ENCODE results near the gene RASL12. TPM values are rescaled to one million over a fixed set of nuclear protein-coding genes. Genes with fewer than 3 reads are reported as not detected.
"Not testable (repeated sequence)": the region's sequence is repeated elsewhere in the genome, so short reads cannot be mapped to it uniquely, and the experiment has no call there.

Gene RASL12
- total RNA-seq, 1 donor from 2014 or later, result 0.69 TPM

DNA sequence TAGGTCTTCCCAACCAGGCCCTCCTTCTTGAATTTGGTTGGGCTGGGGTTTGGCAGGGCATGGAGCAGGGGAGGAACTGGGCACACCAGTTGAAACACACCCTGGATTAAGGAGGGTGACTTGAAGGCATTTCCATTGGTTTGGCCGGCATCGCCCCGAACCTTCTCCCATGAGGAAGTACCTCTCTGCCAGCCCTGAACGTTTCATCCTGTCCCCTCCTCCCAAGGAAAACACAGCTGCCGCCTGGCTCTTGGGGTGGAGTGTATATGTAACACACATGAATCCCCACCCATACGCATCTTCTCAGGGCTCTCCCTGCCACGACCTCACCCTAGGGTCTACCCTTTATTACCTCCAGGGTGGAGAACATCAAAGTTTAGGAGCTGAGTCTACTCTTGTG is 32.7 kb upstream of the RASL12 start:
- H3K27ac Mint-ChIP-seq (ENCODE audit: unreplicated experiment), result no peak overlapping the region
- peaks cover 4% of the 10 kb centered on the region for H3K27me3 Mint-ChIP-seq (ENCODE audit: unreplicated experiment)
- no peaks in the 10 kb centered on the region for H3K9me3 Mint-ChIP-seq (ENCODE audit: unreplicated experiment)
- no peak overlapping the region for H3K4me3 Mint-ChIP-seq (ENCODE audit: unreplicated experiment)
- H3K4me1 Mint-ChIP-seq (ENCODE audit: unreplicated experiment), result peaks cover 8% of the 10 kb centered on the region
- TF ChIP-seq, protein P1, sequence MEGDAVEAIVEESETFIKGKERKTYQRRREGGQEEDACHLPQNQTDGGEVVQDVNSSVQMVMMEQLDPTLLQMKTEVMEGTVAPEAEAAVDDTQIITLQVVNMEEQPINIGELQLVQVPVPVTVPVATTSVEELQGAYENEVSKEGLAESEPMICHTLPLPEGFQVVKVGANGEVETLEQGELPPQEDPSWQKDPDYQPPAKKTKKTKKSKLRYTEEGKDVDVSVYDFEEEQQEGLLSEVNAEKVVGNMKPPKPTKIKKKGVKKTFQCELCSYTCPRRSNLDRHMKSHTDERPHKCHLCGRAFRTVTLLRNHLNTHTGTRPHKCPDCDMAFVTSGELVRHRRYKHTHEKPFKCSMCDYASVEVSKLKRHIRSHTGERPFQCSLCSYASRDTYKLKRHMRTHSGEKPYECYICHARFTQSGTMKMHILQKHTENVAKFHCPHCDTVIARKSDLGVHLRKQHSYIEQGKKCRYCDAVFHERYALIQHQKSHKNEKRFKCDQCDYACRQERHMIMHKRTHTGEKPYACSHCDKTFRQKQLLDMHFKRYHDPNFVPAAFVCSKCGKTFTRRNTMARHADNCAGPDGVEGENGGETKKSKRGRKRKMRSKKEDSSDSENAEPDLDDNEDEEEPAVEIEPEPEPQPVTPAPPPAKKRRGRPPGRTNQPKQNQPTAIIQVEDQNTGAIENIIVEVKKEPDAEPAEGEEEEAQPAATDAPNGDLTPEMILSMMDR (IDR thresholded peaks at IDR 0.05; ENCODE audit: unreplicated experiment), result no peak
- peaks cover 16% of the 10 kb centered on the region for H3K36me3 Mint-ChIP-seq (ENCODE audit: low read depth, unreplicated experiment)
- no peak for DNase-seq (ENCODE audit: low spot score)

DNA sequence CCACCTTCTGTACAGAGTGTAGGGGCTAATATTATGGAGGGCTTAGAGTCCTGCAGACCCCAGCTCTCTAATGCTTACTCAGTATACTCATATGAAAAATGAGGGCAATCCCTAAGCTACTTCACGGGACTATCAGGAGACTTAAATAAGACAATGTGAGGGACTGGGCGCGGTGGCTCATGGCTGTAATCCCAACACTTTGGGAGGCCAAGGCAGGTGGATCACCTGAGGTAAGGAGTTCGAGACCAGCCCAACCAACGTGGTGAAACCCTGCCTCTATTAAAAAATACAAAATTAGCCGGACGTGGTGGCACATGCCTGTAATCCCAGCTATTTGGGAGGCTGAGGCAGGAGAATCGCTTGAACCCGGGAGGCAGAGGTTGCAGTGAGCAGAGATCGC is 32.0 kb upstream of the RASL12 start:
- not testable (repeated sequence) for H3K27ac Mint-ChIP-seq (ENCODE audit: unreplicated experiment); H3K9me3 Mint-ChIP-seq (ENCODE audit: unreplicated experiment); H3K4me3 Mint-ChIP-seq (ENCODE audit: unreplicated experiment); H3K27me3 Mint-ChIP-seq (ENCODE audit: unreplicated experiment); H3K4me1 Mint-ChIP-seq (ENCODE audit: unreplicated experiment); DNase-seq (ENCODE audit: low spot score)
- peaks cover 16% of the 10 kb centered on the region for H3K36me3 Mint-ChIP-seq (ENCODE audit: low read depth, unreplicated experiment)

DNA sequence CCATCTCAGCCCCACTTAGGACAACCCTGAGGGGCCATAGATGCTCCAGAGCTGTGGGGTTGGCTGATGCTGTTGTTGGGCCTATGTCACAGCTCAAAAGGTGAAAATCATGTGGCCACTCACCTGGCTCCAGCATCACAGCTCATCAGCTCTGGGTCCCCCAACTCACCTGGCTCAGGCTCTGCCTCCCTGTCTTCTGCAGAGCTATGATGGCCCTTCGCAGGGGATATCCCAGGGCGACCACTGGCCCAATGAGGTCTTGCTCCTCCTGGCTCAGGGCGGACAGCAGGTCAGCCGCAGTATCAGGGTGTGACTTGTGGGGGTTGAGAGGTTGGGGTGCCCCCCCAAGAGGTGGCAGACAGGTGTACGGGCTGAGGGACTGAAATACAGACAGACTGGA is 31.5 kb upstream of the RASL12 start:
- H3K27ac Mint-ChIP-seq (ENCODE audit: unreplicated experiment), result no peak overlapping the region

DNA sequence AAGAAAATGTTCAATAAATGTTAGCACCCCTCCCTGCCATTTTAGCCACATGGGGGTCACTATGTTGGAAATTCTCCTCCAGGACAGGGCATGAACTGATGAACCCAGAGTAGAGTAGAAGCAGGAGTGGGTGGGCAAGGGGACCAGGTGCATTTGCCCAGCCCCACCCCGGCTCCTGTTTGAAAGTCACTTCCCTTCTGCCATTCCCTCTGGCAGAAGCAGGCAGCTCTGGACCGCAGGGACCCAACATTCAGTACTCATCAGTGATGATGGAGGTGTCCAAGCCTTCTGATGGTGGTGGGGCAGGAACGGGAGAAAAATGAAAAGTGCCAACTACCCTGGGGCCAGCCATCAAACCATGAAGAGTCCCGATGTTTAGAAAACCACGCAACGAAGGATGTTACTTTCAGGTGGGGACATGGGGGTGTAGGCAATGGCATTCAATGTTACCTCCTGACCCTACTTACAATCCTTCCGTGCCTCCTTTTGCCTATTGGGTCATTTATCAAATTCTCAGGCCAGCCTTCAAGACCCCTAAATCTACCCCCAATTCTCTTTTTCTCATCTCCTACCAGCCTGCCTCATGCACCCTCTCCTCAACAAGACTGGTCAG is 30.0 kb upstream of the RASL12 start:
- Mint-ChIP-seq H3K27ac (ENCODE audit: unreplicated experiment) (no peak overlapping the region), H3K27me3 (ENCODE audit: unreplicated experiment) (peaks cover 4% of the 10 kb centered on the region), H3K4me1 (ENCODE audit: unreplicated experiment) (peaks cover 8% of the 10 kb centered on the region), H3K4me3 (ENCODE audit: unreplicated experiment) (no peak overlapping the region), H3K9me3 (ENCODE audit: unreplicated experiment) (no peaks in the 10 kb centered on the region), H3K36me3 (ENCODE audit: low read depth, unreplicated experiment) (peaks cover 16% of the 10 kb centered on the region)
- no peak for DNase-seq (ENCODE audit: low spot score)
- TF ChIP-seq, protein P1 (IDR thresholded peaks at IDR 0.05; ENCODE audit: unreplicated experiment), result no peak

More for the DNA sequence above, 31.5 kb upstream of the RASL12 start:
- Mint-ChIP-seq H3K4me3 (ENCODE audit: unreplicated experiment) (no peak overlapping the region), H3K27me3 (ENCODE audit: unreplicated experiment) (peaks cover 4% of the 10 kb centered on the region), H3K9me3 (ENCODE audit: unreplicated experiment) (no peaks in the 10 kb centered on the region), H3K4me1 (ENCODE audit: unreplicated experiment) (peaks cover 8% of the 10 kb centered on the region), H3K36me3 (ENCODE audit: low read depth, unreplicated experiment) (peaks cover 16% of the 10 kb centered on the region)
- TF ChIP-seq, protein P1 (IDR thresholded peaks at IDR 0.05; ENCODE audit: unreplicated experiment), result no peak
- DNase-seq (ENCODE audit: low spot score), result no peak

DNA sequence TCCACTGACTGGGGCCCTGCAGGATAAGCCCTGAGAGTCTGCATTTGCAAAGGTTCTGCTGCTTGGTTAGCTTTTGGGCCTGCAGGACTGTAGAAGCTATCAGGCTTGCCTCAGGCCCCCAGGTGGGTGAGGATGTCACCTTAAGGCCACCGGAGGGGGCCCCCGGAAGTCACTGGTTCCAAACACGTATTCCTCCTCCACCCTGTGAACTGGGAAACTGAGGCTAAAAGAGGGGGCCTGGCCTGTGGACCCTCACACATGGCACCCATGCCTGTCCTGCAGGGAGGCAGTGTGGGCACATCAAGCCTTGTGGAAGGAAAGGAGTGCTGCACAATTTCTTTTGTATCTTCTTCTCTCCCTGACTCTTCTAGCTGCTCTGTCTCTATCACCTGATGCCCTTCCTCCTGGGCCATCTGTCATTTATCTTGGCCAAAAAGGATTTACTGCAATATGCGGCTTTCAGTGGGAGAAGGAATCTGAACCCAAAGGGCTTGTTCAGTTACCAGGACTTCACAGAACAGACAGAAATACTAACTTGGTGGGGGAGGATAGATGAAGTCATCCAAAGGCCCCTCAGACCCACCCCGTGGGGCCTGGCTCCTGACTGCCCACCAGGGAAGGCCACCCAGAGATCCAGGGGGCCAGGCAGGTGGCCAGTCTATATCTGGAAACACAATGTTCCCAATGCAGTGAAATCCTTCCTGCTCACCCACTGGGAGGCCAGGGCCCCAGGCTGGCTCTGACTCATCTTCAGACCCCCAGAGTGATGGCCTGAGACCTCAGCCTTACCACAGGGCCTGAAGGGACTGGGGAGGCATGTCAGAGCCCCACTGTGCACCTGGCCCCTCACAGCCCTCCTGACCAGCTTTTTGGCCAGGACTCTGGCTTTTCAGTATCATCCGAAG is 28.9 kb upstream of the RASL12 start:
- no peak overlapping the region for H3K27ac Mint-ChIP-seq (ENCODE audit: unreplicated experiment)

More for the DNA sequence above, 28.9 kb upstream of the RASL12 start:
- H3K9me3 Mint-ChIP-seq (ENCODE audit: unreplicated experiment), result no peaks in the 10 kb centered on the region
- TF ChIP-seq, protein P1 (IDR thresholded peaks at IDR 0.05; ENCODE audit: unreplicated experiment), result no peak
- H3K4me1 Mint-ChIP-seq (ENCODE audit: unreplicated experiment), result peaks cover 8% of the 10 kb centered on the region
- peaks cover 16% of the 10 kb centered on the region for H3K36me3 Mint-ChIP-seq (ENCODE audit: low read depth, unreplicated experiment)
- DNase-seq (ENCODE audit: low spot score), result no peak
- H3K27me3 Mint-ChIP-seq (ENCODE audit: unreplicated experiment), result peaks cover 4% of the 10 kb centered on the region
- no peak overlapping the region for H3K4me3 Mint-ChIP-seq (ENCODE audit: unreplicated experiment)

Data from endothelial cell (in vitro differentiated cells).